ENCODE data around the gene PNMA6A.
"Not testable (repeated sequence)": the region's sequence is repeated elsewhere in the genome, so short reads cannot be mapped to it uniquely, and the experiment has no call there.

PNMA6A gene

GRCh38 chrX:153077437-153078135, 5.3 kb downstream of the PNMA6A start:
- DNase-seq = not testable (repeated sequence)

GRCh38 chrX:153083238-153083923, 11.1 kb downstream of the PNMA6A start:
- DNase-seq = not testable (repeated sequence)

- no peak for DNase-seq
These were observed 30.2 kb downstream of the PNMA6A start for GRCh38 chrX:153102418-153102817.

GRCh38 chrX:153104959-153105358, 32.7 kb downstream of the PNMA6A start:
- DNase-seq = not testable (repeated sequence)

- DNase-seq = not testable (repeated sequence)
These were observed 34.0 kb downstream of the PNMA6A start for GRCh38 chrX:153106092-153106801.

GRCh38 chrX:153110735-153111134, 38.5 kb downstream of the PNMA6A start:
- DNase-seq = not testable (repeated sequence)

- not testable (repeated sequence) for DNase-seq
These were observed 41.6 kb downstream of the PNMA6A start for GRCh38 chrX:153113851-153114250.

- not testable (repeated sequence) for DNase-seq
These were observed 45.5 kb downstream of the PNMA6A start for GRCh38 chrX:153117754-153118153.

GRCh38 chrX:153120230-153120629, 48.0 kb downstream of the PNMA6A start:
- not testable (repeated sequence) for DNase-seq

GRCh38 chrX:153123468-153123867, 51.2 kb downstream of the PNMA6A start:
- DNase-seq = not testable (repeated sequence)
